GM19455 (cell line): Measurements from ENCODE around the gene NPC1.
"Not testable (repeated sequence)": the region's sequence is repeated elsewhere in the genome, so short reads cannot be mapped to it uniquely, and the experiment has no call there.

Experiments used
- ATAC-seq: cut with Tn5 transposase; IDR thresholded peaks from one replicate; pipeline ENCODE4 v1.9.1; 2021; ENCODE audit not compliant: unreplicated experiment

NPC1 gene

GRCh38 chr18:23494992-23495391 lies 91.3 kb downstream of the NPC1 start:
- no peak for ATAC-seq

- no peak for ATAC-seq
Measured at GRCh38 chr18:23493654-23494053, 92.7 kb downstream of the NPC1 start.

DNA sequence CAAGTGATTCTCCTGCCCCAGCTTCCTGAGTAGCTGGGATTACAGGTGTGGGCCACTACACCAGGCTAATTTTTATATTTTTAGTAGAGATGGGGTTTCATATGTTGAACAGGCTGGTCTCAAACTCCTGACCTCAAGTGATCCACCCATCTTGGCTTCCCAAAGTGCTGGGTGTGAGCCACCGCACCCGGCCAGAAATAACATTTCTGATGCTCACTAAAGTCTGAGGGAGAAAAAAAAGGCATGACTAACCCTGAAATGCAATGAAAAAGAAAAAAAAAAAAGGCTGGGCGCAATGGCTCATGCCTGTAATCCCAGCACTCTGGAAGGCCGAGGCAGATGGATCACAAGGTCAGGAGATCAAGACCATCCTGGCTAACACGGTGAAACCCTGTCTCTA lies 96.7 kb downstream of the NPC1 start:
- not testable (repeated sequence) for ATAC-seq

DNA sequence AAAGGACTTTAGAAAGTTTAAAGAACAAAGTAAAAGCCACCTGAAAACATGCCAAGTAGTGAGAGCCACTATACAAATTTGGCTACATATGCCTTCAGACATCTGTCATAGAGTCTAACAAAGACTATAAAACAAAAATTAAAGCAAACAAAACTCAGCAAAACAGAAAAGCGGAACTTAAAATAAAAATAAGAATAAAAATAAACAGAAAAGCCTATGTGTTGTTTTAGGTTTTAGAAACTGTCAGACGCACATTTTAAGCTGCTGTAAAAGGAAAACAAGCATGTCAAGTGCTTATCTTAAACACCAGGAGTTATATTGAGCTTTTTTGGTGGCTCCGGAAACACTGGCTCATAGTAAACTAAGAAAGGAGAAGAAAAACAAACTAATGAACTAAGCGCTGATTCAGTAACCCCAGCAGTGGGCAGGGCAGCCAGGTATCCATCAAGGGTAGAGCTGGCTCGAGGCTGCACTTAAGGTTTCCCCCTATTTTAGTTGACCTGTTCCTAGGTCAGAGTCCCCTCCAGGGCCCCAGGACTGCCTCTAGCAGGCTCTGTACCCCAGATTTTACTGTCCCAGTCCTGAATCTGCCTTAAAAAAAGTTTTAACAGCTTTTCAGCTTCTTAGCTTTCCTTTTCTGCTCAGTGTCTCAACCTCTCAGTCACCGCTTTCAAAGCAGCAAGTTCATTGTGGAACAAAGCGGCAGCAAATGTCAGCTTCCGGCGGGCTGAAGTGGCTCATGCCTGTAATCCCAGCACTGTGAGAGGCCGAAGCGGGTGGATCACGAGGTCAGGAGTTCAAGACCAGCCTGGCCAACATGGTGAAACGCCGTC lies 98.4 kb downstream of the NPC1 start:
- peak; percentile 60 for ATAC-seq

GRCh38 chr18:23485386-23485785 lies 100.9 kb downstream of the NPC1 start:
- ATAC-seq, result no peak

DNA sequence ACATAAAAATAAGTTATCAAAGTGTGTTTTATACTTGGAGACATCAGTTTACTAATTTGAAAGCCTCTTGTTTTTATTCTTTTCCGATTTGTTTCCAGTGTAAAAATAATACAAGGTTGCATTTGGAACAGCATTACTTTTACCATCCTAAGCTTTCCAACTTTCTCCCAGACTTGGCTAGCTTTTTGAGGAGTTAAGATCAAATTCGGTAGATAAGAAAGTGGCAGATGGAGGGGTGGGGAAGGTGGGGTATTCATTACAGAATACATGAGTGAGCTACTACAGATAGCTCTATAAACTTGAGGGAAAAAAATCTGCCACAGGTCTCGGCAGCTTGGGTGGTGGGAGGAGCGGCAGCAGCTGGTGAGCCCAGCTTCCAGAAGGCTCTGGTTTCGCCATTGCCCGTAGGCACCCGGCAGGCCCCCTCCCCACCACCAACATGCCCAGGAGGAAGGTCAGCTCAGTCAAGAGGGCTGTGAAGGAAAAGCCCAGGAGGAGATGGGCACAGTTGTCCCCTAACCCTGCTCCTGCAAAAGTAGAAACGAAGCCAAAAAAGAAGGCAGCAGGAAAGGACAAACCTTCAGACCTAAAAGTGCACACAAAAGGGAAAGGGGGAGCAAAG lies 101.6 kb downstream of the NPC1 start:
- no peak for ATAC-seq
